Activated CD4-positive, CD25-positive, alpha-beta regulatory T cell (primary cell): ENCODE results near the gene LRRC8B.
"Not testable (repeated sequence)": the region's sequence is repeated elsewhere in the genome, so short reads cannot be mapped to it uniquely, and the experiment has no call there.

Experiments used
- DNase-seq, 4 experiments: peaks; one replicate each; lab custom pipeline; 2025; lab: John Stamatoyannopoulos, UW

LRRC8B gene

GRCh38 chr1:89524369-89525168 lies at the start of gene LRRC8B:
Gene LRRC8B (plus strand): TSS chr1:89524829. CDS start chr1:89582651, 57,822 bp downstream.
- DNase-seq: peak; percentile 70 to 78 (median 75)

GRCh38 chr1:89475269-89475668 lies 49.4 kb upstream of the LRRC8B start:
- DNase-seq: no peak

- no peak for DNase-seq
Measured at GRCh38 chr1:89476072-89476471, 48.6 kb upstream of the LRRC8B start.

GRCh38 chr1:89483010-89483756 lies 41.4 kb upstream of the LRRC8B start:
- DNase-seq: peak; percentile 33 to 69 (median 51)

GRCh38 chr1:89483757-89484077 lies 40.9 kb upstream of the LRRC8B start:
- DNase-seq: no peak

GRCh38 chr1:89484092-89485038 lies 40.3 kb upstream of the LRRC8B start:
- no peak for DNase-seq

GRCh38 chr1:89487972-89488371 lies 36.7 kb upstream of the LRRC8B start:
- no peak for DNase-seq

GRCh38 chr1:89489047-89489729 lies 35.4 kb upstream of the LRRC8B start:
- DNase-seq: no peak

- no peak for DNase-seq
Measured at GRCh38 chr1:89490389-89490788, 34.2 kb upstream of the LRRC8B start.

- DNase-seq: no peak
Measured at GRCh38 chr1:89499320-89499719, 25.3 kb upstream of the LRRC8B start.

GRCh38 chr1:89502042-89502441 lies 22.6 kb upstream of the LRRC8B start:
- DNase-seq: no peak

GRCh38 chr1:89502895-89503294 lies 21.7 kb upstream of the LRRC8B start:
- DNase-seq: no peak

GRCh38 chr1:89503690-89504089 lies 20.9 kb upstream of the LRRC8B start:
- no peak for DNase-seq

- DNase-seq: not testable (repeated sequence)
Measured at GRCh38 chr1:89510061-89510460, 14.6 kb upstream of the LRRC8B start.

- DNase-seq: no peak
Measured at GRCh38 chr1:89512996-89513720, 11.5 kb upstream of the LRRC8B start.

GRCh38 chr1:89516055-89516454 lies 8.6 kb upstream of the LRRC8B start:
- no peak for DNase-seq

GRCh38 chr1:89518221-89518631 lies 6.4 kb upstream of the LRRC8B start:
- DNase-seq: no peak

- DNase-seq: no peak
Measured at GRCh38 chr1:89519779-89520358, 4.8 kb upstream of the LRRC8B start.

- not testable (repeated sequence) for DNase-seq
Measured at GRCh38 chr1:89521977-89522376, 2.7 kb upstream of the LRRC8B start.

GRCh38 chr1:89523572-89524368 lies 859 bp upstream of the LRRC8B start:
- peak in 1 of 4 experiments; percentile 28 for DNase-seq
